ENCODE data around the gene CDC42BPB. TPM values are rescaled to one million over a fixed set of nuclear protein-coding genes. Genes with fewer than 3 reads are reported as not detected.

CDC42BPB gene
- total RNA-seq, 2 experiments from 2014 or later, result 6.4 to 7.4 TPM

DNA sequence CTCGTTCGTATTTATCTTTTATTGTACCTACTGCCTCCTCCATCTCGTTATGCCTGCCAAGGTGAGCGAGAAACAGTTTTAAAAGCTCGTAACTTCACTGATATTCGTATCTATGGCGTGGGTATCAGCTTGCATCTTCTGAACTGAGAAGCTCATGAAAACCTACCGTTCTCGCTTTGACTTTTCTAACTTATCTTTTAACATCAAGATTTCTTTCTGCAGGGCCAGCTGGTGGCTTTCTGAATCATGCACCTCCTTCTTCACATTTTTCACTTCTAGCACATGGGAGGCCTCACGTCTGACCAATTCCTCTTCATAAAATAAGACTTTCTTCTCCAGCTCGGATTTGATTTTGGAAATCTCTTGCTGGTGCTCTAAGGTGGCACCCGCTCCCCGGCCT lies 89.0 kb downstream of the CDC42BPB start:
- CTCF ChIA-PET, result interaction anchor here (0.5 kb wide), 1 partner anchor 136 kb away, joined by 4 read pairs; no protein-coding TSS in a partner anchor
- no peaks in the 10 kb centered on the region for H3K9me3 Mint-ChIP-seq
- no peaks in the 10 kb centered on the region for H3K4me1 Mint-ChIP-seq (ENCODE audit: low read depth)
- DNase-seq, result no peak
- no peak overlapping the region for H3K27ac Mint-ChIP-seq
- H3K36me3 Mint-ChIP-seq, result no peaks in the 10 kb centered on the region
- H3K4me3 Mint-ChIP-seq, result no peak overlapping the region
- intact Hi-C loops (cut with micrococcal nuclease), result no loop called here
- POLR2A ChIA-PET, result no interaction called here
- no peaks in the 10 kb centered on the region for H3K27me3 Mint-ChIP-seq

DNA sequence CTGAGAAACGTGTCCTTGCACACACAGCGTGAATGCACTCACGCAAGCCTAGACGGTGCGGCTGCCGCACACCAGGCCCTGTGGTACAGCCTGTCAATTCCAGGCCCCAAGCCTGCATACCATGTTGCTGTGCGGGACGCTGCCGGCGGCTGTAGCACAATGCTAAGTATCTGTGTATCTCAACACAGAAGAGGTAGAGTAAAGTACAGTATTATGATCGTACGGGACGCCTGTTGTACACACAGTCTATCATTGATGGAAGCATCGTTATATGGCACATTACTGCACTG lies 89.9 kb downstream of the CDC42BPB start:
- Mint-ChIP-seq H3K4me3 (no peak overlapping the region), H3K4me1 (ENCODE audit: low read depth) (no peaks in the 10 kb centered on the region), H3K27me3 (no peaks in the 10 kb centered on the region), H3K27ac (no peak overlapping the region), H3K9me3 (no peaks in the 10 kb centered on the region), H3K36me3 (no peaks in the 10 kb centered on the region)
- ChIA-PET CTCF (no interaction called here), POLR2A (no interaction called here)
- no peak for DNase-seq
- intact Hi-C loops (cut with micrococcal nuclease), result no loop called here

DNA sequence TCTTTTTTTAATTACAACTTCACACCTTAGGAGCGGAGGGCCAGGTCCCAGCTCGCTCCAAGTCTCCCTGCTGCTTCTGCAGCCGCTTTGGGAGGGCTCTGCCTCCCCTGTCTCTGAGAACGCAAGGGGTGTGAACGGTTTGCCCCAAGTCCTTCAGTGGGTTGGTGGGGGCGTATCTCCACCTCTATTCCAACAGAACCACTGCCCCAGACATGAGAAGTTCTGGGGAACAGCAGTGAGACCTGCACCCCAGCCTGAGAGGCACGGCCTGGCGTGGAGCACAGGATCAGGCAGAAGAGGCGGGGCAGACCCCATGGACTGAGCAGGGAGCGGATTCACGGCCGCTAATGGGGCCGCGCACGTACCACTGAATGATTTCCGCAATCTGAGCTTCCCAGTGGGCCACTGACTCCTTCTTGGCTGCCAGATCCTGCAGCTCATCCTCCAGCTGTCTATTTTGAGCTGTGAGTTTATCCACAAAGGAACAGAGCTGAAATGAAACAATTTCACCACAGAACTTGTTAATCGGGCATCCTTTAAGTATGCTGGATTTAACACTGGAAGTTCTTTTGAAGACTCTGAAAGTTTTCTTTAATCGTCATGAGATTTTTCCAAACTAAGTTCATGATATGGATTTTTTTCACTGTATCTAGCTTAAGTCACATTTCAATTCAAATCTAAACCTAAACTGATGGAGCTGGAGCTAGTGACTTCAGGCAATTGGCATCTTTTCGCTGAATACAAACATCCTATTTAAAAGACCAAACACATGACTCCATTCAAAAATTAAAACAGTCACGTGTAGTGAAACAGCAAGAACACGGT lies 90.5 kb downstream of the CDC42BPB start:
- Mint-ChIP-seq H3K4me1 (ENCODE audit: low read depth) (no peaks in the 10 kb centered on the region), H3K36me3 (no peaks in the 10 kb centered on the region)
- CTCF ChIA-PET, result no interaction called here

GRCh38 chr14:102965971-102966655 lies 91.2 kb downstream of the CDC42BPB start:
- CTCF ChIA-PET, result no interaction called here
- no peaks in the 10 kb centered on the region for H3K36me3 Mint-ChIP-seq
- intact Hi-C loops (cut with micrococcal nuclease), result no loop called here
- no peak overlapping the region for H3K4me3 Mint-ChIP-seq
- POLR2A ChIA-PET, result no interaction called here
- no peaks in the 10 kb centered on the region for H3K27me3 Mint-ChIP-seq
- no peak for DNase-seq
- H3K4me1 Mint-ChIP-seq (ENCODE audit: low read depth), result no peaks in the 10 kb centered on the region
- H3K27ac Mint-ChIP-seq, result no peak overlapping the region
- H3K9me3 Mint-ChIP-seq, result no peaks in the 10 kb centered on the region

More for the DNA sequence above, 90.5 kb downstream of the CDC42BPB start:
- POLR2A ChIA-PET, result no interaction called here
- Mint-ChIP-seq H3K27me3 (no peaks in the 10 kb centered on the region), H3K9me3 (no peaks in the 10 kb centered on the region), H3K27ac (no peak overlapping the region), H3K4me3 (no peak overlapping the region)
- no peak for DNase-seq
- intact Hi-C loops (cut with micrococcal nuclease), result no loop called here

DNA sequence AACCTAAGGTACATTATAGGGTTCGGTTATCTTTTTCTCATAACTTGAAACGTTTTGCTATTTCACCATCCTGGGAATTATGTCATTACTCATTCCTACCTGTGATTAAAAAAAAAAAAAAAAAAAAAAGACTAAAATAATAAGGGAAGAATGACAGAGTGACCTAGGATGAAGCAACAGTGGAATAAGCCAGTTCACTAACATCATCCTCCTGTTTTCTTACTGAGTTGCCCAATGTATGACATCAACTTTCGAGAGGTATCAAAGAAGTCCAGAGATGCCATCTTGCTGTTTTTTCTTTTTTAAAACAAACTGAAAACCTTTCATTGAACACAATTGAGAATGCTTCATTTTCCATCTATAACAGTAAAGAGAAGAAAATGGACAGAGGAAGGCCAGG lies 92.1 kb downstream of the CDC42BPB start:
- CTCF ChIA-PET, result no interaction called here
- POLR2A ChIA-PET, result no interaction called here
- Mint-ChIP-seq H3K4me1 (ENCODE audit: low read depth) (no peaks in the 10 kb centered on the region), H3K4me3 (no peak overlapping the region), H3K36me3 (no peaks in the 10 kb centered on the region), H3K9me3 (no peaks in the 10 kb centered on the region), H3K27ac (no peak overlapping the region), H3K27me3 (no peaks in the 10 kb centered on the region)
- intact Hi-C loops (cut with micrococcal nuclease), result no loop called here
- no peak for DNase-seq

DNA sequence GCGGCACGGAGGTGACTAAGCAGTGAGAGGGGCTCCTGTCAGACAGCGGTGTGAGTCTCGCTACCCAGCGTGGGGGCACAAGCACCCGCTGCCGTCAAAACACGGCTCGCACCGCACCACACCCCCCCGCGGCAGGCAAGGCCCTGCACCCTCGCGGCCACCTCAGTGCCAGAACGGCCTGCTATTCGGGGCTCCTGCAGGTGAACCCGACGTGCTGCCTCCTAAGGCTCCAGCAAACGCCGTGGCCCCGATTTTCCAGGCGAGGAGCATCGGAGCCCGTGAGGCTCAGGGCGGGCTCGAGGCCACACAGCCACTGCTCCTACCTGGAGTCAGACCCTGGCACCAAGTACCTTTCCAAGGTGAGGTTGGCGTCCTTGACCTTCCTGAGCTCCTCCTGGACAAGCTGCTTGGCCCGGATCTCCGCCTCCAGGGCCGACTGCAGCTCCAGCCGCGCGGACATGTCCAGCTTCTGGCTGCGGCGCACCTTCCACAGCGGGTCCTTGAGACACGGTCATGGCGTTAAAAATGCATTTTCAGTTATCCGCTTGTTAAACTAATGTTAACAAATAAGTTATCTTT lies 93.1 kb downstream of the CDC42BPB start:
- no peaks in the 10 kb centered on the region for H3K36me3 Mint-ChIP-seq
- H3K27me3 Mint-ChIP-seq, result no peaks in the 10 kb centered on the region
- no peaks in the 10 kb centered on the region for H3K9me3 Mint-ChIP-seq
- H3K4me1 Mint-ChIP-seq (ENCODE audit: low read depth), result no peaks in the 10 kb centered on the region
- H3K4me3 Mint-ChIP-seq, result no peak overlapping the region
- CTCF ChIA-PET, result interaction anchor here (0.6 kb wide), 1 partner anchor 16 kb away, joined by 3 read pairs; no protein-coding TSS in a partner anchor
- H3K27ac Mint-ChIP-seq, result no peak overlapping the region
- POLR2A ChIA-PET, result no interaction called here
- no peak for DNase-seq
- intact Hi-C loops (cut with micrococcal nuclease), result no loop called here

DNA sequence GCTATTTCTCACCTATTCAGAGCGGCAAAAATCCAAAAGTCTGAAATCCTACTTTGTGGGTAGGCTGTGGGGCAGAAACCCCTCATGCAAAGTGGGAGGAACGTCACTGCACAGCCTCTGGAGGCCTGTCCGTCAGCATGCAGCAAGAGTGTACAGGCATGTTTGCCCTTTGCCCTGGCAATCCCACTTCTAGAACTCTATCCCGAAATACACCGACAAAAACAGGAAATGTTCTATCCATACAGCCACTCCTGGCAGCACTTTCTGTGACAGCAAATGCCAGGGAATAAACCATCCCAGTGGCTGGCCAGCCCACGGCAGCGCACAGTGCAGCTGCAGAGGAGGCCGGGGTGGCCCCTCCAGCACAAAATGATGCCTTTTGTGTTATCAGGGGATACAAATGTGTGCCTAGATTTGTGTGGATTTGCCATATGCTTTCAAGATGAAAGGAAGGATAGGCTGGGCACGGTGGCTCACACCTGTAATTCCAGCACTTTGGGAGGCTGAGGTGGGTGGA lies 95.2 kb downstream of the CDC42BPB start:
- Mint-ChIP-seq H3K9me3 (no peaks in the 10 kb centered on the region), H3K36me3 (no peaks in the 10 kb centered on the region), H3K27ac (no peak overlapping the region), H3K4me1 (ENCODE audit: low read depth) (no peaks in the 10 kb centered on the region), H3K4me3 (no peak overlapping the region), H3K27me3 (no peaks in the 10 kb centered on the region)
- no peak for DNase-seq
- ChIA-PET CTCF (no interaction called here), POLR2A (no interaction called here)
- intact Hi-C loops (cut with micrococcal nuclease), result no loop called here

DNA sequence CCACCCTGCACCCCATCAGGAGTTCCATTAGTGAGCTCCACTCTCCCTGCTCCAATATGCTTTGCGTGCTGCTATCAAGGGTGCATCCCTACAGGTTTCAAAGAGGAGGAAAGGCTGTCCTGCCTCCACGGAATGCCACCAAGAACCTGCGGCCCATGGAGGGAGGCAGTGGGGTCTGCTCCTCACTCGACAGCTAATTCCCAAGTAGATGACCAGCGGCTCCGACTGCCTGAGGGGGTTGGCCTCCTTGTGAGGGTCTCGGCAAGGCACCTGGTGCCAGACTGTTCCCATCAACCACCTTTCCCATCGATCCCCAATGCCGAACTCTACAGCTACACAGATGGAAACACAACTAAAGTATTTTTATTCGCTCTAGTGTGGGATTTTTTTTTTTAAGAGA lies 98.9 kb downstream of the CDC42BPB start:
- no peak for DNase-seq
- intact Hi-C loops (cut with micrococcal nuclease), result no loop called here
- Mint-ChIP-seq H3K36me3 (no peaks in the 10 kb centered on the region), H3K4me3 (no peak overlapping the region), H3K4me1 (ENCODE audit: low read depth) (no peaks in the 10 kb centered on the region), H3K9me3 (no peaks in the 10 kb centered on the region), H3K27ac (no peak overlapping the region), H3K27me3 (no peaks in the 10 kb centered on the region)
- POLR2A ChIA-PET, result no interaction called here
- CTCF ChIA-PET, result no interaction called here

GRCh38 chr14:102957222-102957621 lies 100.1 kb downstream of the CDC42BPB start:
- ChIA-PET POLR2A (no interaction called here), CTCF (no interaction called here)
- H3K36me3 Mint-ChIP-seq, result no peaks in the 10 kb centered on the region
- intact Hi-C loops (cut with micrococcal nuclease), result no loop called here
- H3K27me3 Mint-ChIP-seq, result no peaks in the 10 kb centered on the region
- no peak for DNase-seq
- H3K4me3 Mint-ChIP-seq, result no peak overlapping the region
- H3K27ac Mint-ChIP-seq, result no peak overlapping the region
- no peaks in the 10 kb centered on the region for H3K4me1 Mint-ChIP-seq (ENCODE audit: low read depth)
- no peaks in the 10 kb centered on the region for H3K9me3 Mint-ChIP-seq

- Mint-ChIP-seq H3K9me3 (no peaks in the 10 kb centered on the region), H3K27me3 (no peaks in the 10 kb centered on the region), H3K4me3 (no peak overlapping the region), H3K27ac (no peak overlapping the region), H3K36me3 (no peaks in the 10 kb centered on the region), H3K4me1 (ENCODE audit: low read depth) (no peaks in the 10 kb centered on the region)
- CTCF ChIA-PET, result no interaction called here
- POLR2A ChIA-PET, result no interaction called here
- intact Hi-C loops (cut with micrococcal nuclease), result no loop called here
- DNase-seq, result no peak
Measured at GRCh38 chr14:102955636-102956408, 101.5 kb downstream of the CDC42BPB start.

- Mint-ChIP-seq H3K27ac (no peak overlapping the region), H3K4me1 (ENCODE audit: low read depth) (peaks cover 4% of the 10 kb centered on the region), H3K36me3 (no peaks in the 10 kb centered on the region), H3K9me3 (no peaks in the 10 kb centered on the region), H3K27me3 (no peaks in the 10 kb centered on the region), H3K4me3 (no peak overlapping the region)
- POLR2A ChIA-PET, result no interaction called here
- intact Hi-C loops (cut with micrococcal nuclease), result no loop called here
- CTCF ChIA-PET, result no interaction called here
- DNase-seq, result no peak
Measured at GRCh38 chr14:102954081-102954789, 103.1 kb downstream of the CDC42BPB start.

DNA sequence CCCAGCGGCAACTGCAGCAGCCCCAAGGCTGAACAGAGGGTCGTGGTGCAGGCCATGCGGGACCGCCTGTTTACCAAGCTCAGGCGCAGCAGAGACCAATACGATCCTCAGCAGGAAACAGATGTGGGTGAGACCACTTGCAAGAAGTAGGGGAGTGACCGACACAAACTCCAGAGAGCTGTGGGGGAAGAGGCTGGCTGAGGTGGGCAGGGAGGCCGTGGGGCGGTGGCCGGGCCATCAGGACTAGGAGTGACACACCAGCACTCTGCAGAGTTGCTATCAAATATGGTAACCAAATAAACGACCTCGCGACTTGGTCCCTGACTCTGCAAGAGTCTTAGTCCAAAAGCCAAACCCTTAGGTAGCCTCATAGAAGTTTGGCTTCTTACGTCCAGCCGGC lies 104.2 kb downstream of the CDC42BPB start:
- intact Hi-C loops (cut with micrococcal nuclease), result no loop called here
- Mint-ChIP-seq H3K4me3 (no peak overlapping the region), H3K36me3 (no peaks in the 10 kb centered on the region), H3K27me3 (no peaks in the 10 kb centered on the region), H3K27ac (no peak overlapping the region), H3K9me3 (no peaks in the 10 kb centered on the region), H3K4me1 (ENCODE audit: low read depth) (peaks cover 10% of the 10 kb centered on the region)
- ChIA-PET CTCF (no interaction called here), POLR2A (no interaction called here)
- DNase-seq, result no peak

All from activated CD4-positive, alpha-beta memory T cell treated with anti-CD3 and anti-CD28 coated beads for 36 hours (primary cell).